Kidney epithelial cell (primary cell): Measurements from ENCODE around the gene GREB1. TPM values are rescaled to one million over a fixed set of nuclear protein-coding genes. Genes with fewer than 3 reads are reported as not detected.

ENCODE experiments used
- DNase-seq: peaks from one replicate; pipeline ENCODE4 v3.0.0-alpha.2; 2010; ENCODE audit warnings: low read depth
- H3K27me3 ChIP-seq: 2 replicates; pipeline ENCODE4 v1.6.0; 2011; ENCODE audit warnings: low read length; ENCODE audit not compliant: control insufficient read depth, insufficient read depth
- H3K36me3 ChIP-seq: 2 replicates; pipeline ENCODE4 v1.5.1; 2011; ENCODE audit warnings: low read length; ENCODE audit not compliant: control insufficient read depth, insufficient read depth
- H3K4me3 ChIP-seq: 2 replicates; pipeline ENCODE4 v1.5.1; 2011; ENCODE audit warnings: low read depth, mild to moderate bottlenecking, control low read depth, low read length
- CTCF ChIP-seq: IDR thresholded peaks from 2 replicates; pipeline ENCODE4 v1.5.1; 2011; ENCODE audit warnings: mild to moderate bottlenecking, moderate library complexity, low read length, control low read depth, inconsistent platforms; ENCODE audit not compliant: insufficient read depth, poor library complexity, severe bottlenecking
- total RNA-seq: library from RNA; depleted of rRNA; stranded (reverse); fragments of >200 nt; gene quantifications from 2 replicates; pipeline ENCODE4 v1.2.3, GENCODE V29; 2015

The GREB1 gene
- total RNA-seq, 1 donor from 2014 or later: 2.8 TPM

- H3K27me3 ChIP-seq: peaks cover 5% of the 10 kb centered on the region
- TF ChIP-seq CTCF: no peak
- H3K36me3 ChIP-seq: no peaks in the 10 kb centered on the region
- no peak for DNase-seq
- H3K4me3 ChIP-seq: no peak overlapping the region
Measured at GRCh38 chr2:11550901-11551568, 17.2 kb downstream of the GREB1 start.

- TF ChIP-seq CTCF: no peak
- Histone ChIP-seq H3K36me3 (no peaks in the 10 kb centered on the region), H3K27me3 (peaks cover 11% of the 10 kb centered on the region), H3K4me3 (no peak overlapping the region)
- DNase-seq: no peak
Measured at GRCh38 chr2:11551569-11552259, 17.9 kb downstream of the GREB1 start.

- Histone ChIP-seq H3K36me3 (no peaks in the 10 kb centered on the region), H3K27me3 (peaks cover 11% of the 10 kb centered on the region), H3K4me3 (no peak overlapping the region)
- no peak for DNase-seq
- no peak for TF ChIP-seq CTCF
Measured at GRCh38 chr2:11552260-11552638, 18.4 kb downstream of the GREB1 start.

- no peak for TF ChIP-seq CTCF
- DNase-seq: peak; percentile 42
- Histone ChIP-seq H3K27me3 (peaks cover 16% of the 10 kb centered on the region), H3K4me3 (no peak overlapping the region), H3K36me3 (no peaks in the 10 kb centered on the region)
Measured at GRCh38 chr2:11553661-11554398, 20.0 kb downstream of the GREB1 start.

- Histone ChIP-seq H3K27me3 (peaks cover 16% of the 10 kb centered on the region), H3K4me3 (no peak overlapping the region)
Measured at GRCh38 chr2:11554399-11554716, 20.5 kb downstream of the GREB1 start.

More at GRCh38 chr2:11554399-11554716, 20.5 kb downstream of the GREB1 start:
- no peak for DNase-seq
- TF ChIP-seq CTCF: no peak
- no peaks in the 10 kb centered on the region for H3K36me3 ChIP-seq
